ENCODE measurements around the gene NXN.
"Not testable (repeated sequence)": the region's sequence is repeated elsewhere in the genome, so short reads cannot be mapped to it uniquely, and the experiment has no call there.

Gene NXN

GRCh38 chr17:1005361-1005946 lies 25.9 kb upstream of the NXN start:
- peak; percentile 26 to 52 for DNase-seq

- DNase-seq, result no peak
Observed at GRCh38 chr17:1004769-1005295, 25.3 kb upstream of the NXN start.

- DNase-seq, result peak; percentile 11 to 20
Observed at GRCh38 chr17:1003972-1004768, 24.6 kb upstream of the NXN start.

- no peak for DNase-seq
Observed at GRCh38 chr17:1003633-1003971, 24.0 kb upstream of the NXN start.

- no peak for DNase-seq
Observed at GRCh38 chr17:1002771-1003555, 23.4 kb upstream of the NXN start.

DNA sequence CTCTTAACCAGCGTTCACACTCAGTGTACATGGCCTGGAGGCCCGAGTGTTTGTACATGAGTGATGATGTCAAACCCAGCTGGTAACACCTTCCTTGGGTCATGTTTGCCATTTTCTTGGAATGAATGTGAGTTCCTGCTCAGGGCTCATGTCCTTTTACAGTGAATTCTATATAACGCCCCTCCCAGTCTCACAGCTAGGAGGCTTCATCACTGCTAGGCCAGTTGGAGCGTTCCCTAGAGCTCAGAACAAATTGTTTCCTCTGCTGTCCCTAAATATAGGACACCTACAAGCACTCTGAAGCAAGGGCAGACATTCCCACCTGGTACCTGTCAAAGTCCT lies 22.8 kb upstream of the NXN start:
- DNase-seq, result no peak

- DNase-seq, result no peak
Observed at GRCh38 chr17:1001640-1002411, 22.2 kb upstream of the NXN start.

DNA sequence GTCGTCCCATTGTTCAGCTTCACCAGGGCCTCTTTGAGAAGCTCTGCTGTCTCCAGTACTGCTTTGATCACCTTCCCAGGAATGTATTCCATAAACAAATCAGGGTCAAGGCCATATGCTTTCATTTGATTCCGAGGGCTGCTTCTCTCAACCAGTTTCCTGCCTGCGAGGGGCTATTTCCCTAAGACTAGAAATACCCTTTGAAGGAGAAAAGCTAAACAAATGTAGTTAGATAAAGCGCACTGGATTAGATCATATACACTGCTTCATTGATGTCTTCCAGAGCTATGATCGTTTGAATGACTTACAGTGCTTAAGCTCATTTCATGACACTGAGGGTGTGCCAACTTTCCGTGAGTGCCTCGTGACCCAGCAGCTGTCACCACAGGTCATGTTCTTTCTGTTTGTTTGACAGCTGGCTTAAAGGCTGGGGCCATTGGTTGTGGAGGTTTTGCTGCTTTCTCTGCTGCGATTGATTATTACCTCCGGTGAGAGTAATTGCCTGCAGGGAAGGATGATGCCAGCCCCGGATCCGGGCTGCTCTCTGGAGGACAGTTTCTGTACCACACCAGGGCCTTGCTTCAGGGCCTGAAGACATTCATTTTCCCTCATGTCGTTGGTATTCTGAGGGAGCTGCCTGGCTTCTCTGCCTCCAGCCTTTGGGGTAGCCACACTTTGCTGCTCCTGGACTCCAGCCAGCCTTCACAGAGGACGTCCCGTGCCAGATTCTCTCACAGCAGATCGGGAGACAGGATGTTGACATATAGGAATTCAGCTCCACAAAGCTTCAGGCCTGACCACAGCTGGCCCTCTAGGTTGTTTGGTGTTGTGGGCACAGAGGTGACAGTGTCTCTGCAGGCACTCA lies 21.3 kb upstream of the NXN start:
- no peak for DNase-seq

- no peak for DNase-seq
Observed at GRCh38 chr17:998111-998510, 18.5 kb upstream of the NXN start.

DNA sequence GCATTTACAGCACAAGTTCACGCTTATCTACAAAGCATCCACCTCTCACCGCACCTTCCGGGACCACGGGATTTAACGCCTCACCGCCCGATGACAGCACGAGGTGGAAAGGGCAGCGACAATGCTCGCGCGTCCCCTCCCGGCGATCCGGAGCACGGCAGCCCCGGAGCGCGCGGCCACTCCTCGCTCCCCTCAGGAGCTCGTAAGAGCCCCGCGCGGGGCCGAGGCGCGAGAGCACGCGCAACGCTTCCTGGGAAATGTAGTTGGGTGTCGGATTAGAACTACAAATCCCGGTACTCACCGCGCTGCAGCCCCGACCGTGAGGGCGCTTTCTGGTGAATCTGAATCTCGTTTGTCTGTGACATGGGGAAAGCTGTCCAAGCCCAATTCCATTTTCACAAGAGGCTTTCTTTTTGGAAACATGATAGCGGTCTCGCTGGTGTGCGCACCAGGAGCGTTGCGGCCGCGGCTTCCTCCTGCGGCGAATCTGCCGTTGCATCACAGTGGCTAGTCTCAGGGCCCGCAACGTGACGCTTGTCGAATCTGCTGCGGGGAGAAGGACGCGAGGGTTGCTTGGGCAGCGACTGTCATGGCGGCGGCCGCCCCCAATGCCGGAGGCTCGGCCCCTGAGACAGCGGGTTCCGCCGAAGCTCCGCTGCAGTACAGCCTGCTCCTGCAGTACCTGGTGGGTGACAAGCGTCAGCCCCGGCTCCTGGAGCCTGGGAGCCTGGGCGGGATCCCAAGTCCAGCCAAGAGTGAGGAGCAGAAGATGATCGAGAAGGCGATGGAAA lies 17.2 kb upstream of the NXN start, which contains the start of gene TIMM22:
TIMM22 (plus strand) TSS at position 576 of the 791 bp plus-strand sequence; CDS start at position 590, 14 bp downstream.
- peak; percentile 78 to 81 for DNase-seq

DNA sequence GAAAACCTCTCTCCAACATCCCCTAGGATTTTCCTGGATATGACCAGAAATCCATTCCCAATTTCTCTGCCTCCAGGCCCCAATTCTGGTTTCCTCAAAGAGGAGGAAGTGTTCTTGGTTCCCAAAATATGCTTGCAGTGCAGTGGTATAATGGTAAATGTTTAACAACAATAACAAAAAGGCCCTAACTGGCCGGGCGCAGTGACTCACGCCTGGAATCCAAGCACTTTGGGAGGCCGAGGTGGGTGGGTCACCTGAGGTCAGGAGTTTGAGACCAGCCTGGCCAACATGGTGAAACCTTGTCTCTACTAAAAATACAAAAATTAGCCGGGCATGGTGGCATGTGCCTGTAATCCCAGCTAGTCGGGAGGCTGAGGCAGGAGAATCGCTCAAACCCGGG lies 15.7 kb upstream of the NXN start:
- not testable (repeated sequence) for DNase-seq

- no peak for DNase-seq
Observed at GRCh38 chr17:992933-993332, 13.4 kb upstream of the NXN start.

GRCh38 chr17:988561-988960 lies 9.0 kb upstream of the NXN start:
- DNase-seq, result no peak

- no peak for DNase-seq
Observed at GRCh38 chr17:987931-988330, 8.4 kb upstream of the NXN start.

DNA sequence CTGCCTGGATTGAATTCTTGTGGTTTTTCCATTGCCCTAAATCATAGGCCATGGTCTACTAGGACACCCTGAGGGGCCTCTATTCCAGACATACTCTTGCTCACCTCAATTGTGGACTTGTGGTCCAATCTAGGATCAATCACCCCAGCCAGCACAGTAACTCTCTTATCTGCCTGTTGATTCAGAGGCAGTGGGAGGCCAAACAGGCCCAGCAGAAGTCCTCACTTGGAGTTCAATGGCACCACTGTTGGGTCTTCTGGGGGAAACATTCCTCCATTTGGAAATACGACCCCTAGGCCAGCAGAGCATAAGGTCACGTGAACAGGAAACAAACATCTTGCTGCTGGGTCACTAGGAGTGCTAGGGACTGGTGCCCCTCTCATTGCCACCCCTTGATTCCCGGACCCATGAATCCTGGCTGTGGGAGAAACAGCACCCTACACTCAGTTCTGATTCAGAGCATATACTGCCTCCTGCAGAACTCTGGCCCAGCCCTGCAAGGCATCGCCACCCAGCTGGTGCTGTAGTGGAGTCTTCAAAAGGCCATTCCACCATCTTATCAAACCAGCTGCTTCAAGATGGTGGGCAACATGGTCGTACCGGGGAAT lies 6.8 kb upstream of the NXN start:
- no peak for DNase-seq

GRCh38 chr17:983921-984320 lies 4.3 kb upstream of the NXN start:
- no peak for DNase-seq

- no peak for DNase-seq
Observed at GRCh38 chr17:981292-981658, 1.7 kb upstream of the NXN start.

DNA sequence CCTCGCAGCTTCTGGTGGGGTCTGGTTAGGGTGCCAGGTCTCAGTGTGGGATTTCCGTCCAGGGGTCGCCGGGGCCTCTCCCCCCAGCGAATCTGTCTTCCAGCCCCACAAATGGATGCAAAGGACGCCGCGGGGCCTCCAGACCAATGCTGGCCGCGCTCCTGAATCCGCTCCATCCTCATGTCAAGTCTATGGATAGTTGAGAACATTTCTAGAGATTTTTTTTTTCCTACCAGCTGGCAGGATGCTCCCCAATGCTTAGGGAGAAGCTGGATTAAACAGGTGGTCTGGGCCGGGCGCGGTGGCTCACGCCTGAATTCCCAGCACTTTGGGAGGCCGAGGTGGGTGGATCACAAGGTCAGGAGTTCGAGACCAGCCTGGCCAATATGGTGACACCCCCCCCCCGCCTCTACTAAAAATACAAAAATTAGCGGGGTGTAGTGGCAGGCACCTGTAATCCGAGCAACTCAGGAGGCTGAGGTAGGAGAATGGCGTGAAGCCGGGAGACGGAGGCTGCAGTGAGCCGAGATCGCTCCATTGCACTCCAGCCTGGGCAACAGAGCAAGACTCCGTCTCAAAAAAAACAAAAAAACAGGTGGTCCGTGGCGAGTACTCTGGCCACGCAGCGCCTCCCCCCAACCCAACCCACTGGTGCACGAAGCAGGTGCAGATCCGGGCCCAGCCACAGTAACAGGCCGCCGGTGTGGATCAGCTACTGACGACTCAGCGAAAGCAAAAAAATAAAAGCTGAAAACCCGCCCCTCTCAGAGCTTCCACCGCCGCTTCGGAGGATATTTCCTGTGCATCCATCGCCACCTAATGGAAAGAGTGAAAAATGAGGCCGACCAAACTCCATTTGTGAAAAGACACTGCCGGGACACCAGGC lies 1.1 kb upstream of the NXN start:
- DNase-seq, result peak; percentile 67 to 72

DNA sequence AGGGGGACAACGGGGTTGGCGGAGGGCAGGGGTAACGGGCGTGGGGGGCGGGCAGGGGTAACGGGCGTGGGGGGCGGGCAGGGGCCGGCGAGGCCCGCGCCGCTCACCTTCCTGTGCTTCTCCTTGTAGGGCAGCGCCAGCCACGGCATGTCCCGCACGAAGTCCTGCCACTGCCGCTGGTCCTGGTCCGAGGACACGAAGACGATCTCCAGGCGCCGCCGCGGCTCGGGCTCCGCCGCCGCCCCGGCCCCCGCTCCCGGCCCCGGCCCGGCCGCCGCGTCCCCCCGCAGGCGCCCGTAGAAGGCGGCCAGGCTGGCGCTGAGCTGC lies 401 bp downstream of the NXN start:
- DNase-seq, result no peak
